GM18907 (cell line): ENCODE data around the gene FAM131C.

Experiments used
- ATAC-seq: cut with Tn5 transposase; IDR thresholded peaks from one replicate; pipeline ENCODE4 v1.9.1; 2021; ENCODE audit warnings: mild to moderate bottlenecking, moderate library complexity; ENCODE audit not compliant: unreplicated experiment

The FAM131C gene

GRCh38 chr1:16073490-16074119 is at the start of gene FAM131C:
FAM131C (minus strand) TSS chr1:16073651; CDS start chr1:16073442, 209 bp downstream.
- ATAC-seq, result no peak

- ATAC-seq, result no peak
These were observed 49.5 kb upstream of the FAM131C start for GRCh38 chr1:16122916-16123315.

- no peak for ATAC-seq
These were observed 49.0 kb upstream of the FAM131C start for GRCh38 chr1:16122350-16122881.

- ATAC-seq, result no peak
These were observed 47.5 kb upstream of the FAM131C start for GRCh38 chr1:16120940-16121410.

- no peak for ATAC-seq
These were observed 47.0 kb upstream of the FAM131C start for GRCh38 chr1:16120407-16120806.

- ATAC-seq, result no peak
These were observed 46.5 kb upstream of the FAM131C start for GRCh38 chr1:16119926-16120325.

- ATAC-seq, result no peak
These were observed 46.1 kb upstream of the FAM131C start for GRCh38 chr1:16119504-16119903.

GRCh38 chr1:16118706-16119105 is 45.3 kb upstream of the FAM131C start:
- ATAC-seq, result no peak

GRCh38 chr1:16117936-16118335 is 44.5 kb upstream of the FAM131C start:
- ATAC-seq, result no peak

GRCh38 chr1:16117369-16117768 is 43.9 kb upstream of the FAM131C start:
- no peak for ATAC-seq

- no peak for ATAC-seq
These were observed 43.2 kb upstream of the FAM131C start for GRCh38 chr1:16116625-16117024.

GRCh38 chr1:16116002-16116401 is 42.6 kb upstream of the FAM131C start:
- ATAC-seq, result no peak

- no peak for ATAC-seq
These were observed 42.1 kb upstream of the FAM131C start for GRCh38 chr1:16115468-16115983.

GRCh38 chr1:16114527-16115467 is 41.3 kb upstream of the FAM131C start:
- ATAC-seq, result no peak

GRCh38 chr1:16112596-16113555 is 39.4 kb upstream of the FAM131C start:
- no peak for ATAC-seq

- ATAC-seq, result no peak
These were observed 38.5 kb upstream of the FAM131C start for GRCh38 chr1:16111771-16112595.

GRCh38 chr1:16110884-16111283 is 37.4 kb upstream of the FAM131C start:
- ATAC-seq, result no peak

GRCh38 chr1:16110456-16110855 is 37.0 kb upstream of the FAM131C start:
- no peak for ATAC-seq

- ATAC-seq, result no peak
These were observed 36.1 kb upstream of the FAM131C start for GRCh38 chr1:16109571-16109970.
